Activated naive CD4-positive, alpha-beta T cell treated with anti-CD3 and anti-CD28 coated beads, Interleukin-2, amount 50 U/mL, for 16 hours (primary cell): Measurements from ENCODE around the gene TRMT2A.
"Not testable (repeated sequence)": the region's sequence is repeated elsewhere in the genome, so short reads cannot be mapped to it uniquely, and the experiment has no call there.

Experiments
- DNase-seq: peaks from one replicate; pipeline ENCODE4 v3.0.0-alpha.2; 2020

The TRMT2A gene, protein sequence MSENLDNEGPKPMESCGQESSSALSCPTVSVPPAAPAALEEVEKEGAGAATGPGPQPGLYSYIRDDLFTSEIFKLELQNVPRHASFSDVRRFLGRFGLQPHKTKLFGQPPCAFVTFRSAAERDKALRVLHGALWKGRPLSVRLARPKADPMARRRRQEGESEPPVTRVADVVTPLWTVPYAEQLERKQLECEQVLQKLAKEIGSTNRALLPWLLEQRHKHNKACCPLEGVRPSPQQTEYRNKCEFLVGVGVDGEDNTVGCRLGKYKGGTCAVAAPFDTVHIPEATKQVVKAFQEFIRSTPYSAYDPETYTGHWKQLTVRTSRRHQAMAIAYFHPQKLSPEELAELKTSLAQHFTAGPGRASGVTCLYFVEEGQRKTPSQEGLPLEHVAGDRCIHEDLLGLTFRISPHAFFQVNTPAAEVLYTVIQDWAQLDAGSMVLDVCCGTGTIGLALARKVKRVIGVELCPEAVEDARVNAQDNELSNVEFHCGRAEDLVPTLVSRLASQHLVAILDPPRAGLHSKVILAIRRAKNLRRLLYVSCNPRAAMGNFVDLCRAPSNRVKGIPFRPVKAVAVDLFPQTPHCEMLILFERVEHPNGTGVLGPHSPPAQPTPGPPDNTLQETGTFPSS

DNA sequence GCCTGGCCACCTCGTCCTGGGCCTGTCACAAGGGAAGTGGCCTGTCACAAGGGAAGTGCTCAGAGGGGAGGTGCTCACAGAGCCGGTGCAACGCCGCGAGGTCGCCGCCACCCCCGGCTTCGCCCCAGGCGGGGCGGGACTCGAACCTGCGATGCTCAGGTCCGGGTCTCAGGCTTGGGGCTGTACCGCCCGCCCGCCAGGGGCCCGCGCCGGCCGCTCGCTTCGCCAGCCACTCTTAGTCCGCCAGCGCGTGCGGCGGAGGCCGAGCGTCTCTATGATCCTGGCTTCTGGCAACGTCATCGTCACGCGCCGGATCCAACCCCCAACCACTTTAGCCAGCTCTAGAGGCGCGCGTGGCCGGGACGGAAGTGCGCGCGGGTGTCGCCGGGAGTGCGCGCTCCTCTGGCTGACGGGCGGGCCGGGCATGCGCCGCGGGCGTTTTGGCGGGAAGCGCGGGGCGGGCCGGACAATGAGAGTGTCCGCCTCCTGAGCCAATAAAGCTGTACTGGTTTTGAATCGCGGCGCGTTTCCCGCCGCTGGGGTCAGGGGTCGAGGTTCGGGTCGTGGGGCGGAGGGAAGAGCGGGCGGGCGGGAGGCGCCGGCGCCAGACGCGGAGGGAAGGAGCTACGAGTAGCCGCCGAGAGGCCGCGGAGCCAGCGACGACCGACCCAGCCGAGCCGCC, at the start of gene TRMT2A:
TRMT2A (minus strand) TSS at position 276 of the 682 bp plus-strand sequence. CDS start 320 bp downstream, outside the sequence.
- DNase-seq, result peak; percentile 97

DNA sequence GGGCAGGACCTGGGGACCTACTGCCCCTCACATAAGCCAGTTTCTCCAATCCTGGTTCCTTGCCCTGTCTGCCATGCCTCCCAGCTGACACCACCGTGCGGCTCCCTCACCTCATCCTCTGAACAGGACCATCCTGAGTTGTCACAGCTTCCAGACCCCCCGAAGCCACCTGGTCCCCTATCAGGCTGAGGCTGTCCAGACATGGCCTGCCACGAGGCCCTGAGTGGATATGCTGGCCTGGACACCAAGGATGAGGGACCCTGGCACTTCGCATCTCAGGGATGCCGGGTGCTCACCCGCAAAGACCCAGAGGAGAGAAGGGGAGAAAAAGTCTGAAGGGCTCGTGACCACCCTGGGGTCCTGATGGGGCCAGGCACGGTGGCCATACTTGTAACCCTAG, 49.7 kb upstream of the TRMT2A start:
- DNase-seq, result no peak

DNA sequence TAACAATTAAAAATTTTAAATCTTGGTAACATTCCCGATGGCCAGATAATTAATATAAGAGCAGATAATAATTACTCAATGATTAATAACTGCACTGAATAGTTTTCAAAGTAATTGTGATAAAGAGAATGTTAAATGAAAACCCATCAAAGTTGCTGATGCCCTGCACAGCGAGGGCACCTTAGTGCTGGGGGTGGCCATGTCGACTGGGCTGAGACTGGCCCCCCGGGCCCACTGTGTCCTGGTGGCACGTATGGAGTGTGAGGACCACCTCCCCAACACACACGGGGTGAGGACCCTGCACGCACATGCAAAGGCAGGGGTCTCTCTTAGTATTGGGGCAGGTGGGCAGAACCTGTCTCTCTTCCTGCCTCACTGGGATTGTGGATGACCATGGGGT, 48.9 kb upstream of the TRMT2A start:
- DNase-seq, result no peak

DNA sequence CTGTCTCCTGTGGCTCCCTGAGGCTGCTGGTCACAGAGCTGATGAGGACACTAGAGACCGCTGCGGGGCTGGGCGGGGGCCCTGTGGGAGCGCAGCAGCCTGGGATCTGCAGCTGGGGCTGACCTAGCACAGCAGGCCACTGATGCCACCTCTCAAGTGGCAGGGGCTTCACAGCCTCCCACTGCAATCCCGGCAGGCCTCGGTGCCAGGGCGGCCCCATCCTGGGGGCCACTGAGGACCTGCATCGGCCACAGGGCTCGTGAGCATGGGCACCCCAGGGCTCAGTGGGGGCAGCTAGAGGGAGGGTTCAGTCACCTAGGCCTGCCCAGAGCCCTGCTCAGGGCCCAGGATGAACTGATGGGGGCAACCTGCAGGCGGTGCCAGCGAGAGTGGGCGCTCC, 48.4 kb upstream of the TRMT2A start:
- no peak for DNase-seq

DNA sequence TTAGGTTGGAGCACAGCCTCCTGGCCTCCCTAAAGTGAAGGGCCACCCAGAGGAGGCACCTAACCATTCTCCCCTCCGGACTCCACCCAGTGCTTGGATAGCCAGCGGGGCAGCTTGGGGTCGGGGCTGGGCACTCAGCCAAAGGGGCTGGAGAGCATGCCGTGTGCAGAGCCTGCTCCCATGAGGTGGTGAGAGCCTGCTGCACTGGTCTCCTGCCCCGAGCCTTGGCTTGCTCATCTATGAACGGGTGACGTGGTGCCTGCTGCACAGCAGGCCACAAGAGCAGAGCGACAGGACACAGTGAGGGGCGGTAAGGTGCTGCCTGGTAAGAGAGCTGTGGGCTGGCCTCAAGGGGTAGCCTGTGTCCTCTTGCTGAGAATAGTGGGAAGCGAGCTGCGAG, 47.8 kb upstream of the TRMT2A start:
- no peak for DNase-seq

DNA sequence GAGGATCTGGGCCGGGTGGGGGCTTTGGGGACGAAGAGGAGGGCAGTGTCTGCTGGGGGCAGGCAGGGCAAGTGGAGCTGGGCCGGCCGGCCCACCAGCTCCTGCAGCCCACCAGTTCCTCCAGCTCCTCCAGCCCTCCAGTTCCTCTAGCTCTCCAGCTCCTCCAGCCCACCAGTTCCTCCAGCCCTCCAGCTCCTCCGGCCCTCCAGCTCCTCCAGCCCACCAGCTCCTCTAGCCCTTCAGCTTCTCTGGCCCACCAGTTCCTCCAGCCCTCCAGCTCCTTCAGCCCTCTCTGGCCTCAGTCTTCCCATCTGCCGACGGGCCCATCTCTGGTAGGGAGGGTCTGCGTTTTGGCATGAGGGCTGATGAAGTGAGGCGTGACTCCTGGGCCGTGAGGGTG, 43.0 kb upstream of the TRMT2A start:
- DNase-seq, result no peak

DNA sequence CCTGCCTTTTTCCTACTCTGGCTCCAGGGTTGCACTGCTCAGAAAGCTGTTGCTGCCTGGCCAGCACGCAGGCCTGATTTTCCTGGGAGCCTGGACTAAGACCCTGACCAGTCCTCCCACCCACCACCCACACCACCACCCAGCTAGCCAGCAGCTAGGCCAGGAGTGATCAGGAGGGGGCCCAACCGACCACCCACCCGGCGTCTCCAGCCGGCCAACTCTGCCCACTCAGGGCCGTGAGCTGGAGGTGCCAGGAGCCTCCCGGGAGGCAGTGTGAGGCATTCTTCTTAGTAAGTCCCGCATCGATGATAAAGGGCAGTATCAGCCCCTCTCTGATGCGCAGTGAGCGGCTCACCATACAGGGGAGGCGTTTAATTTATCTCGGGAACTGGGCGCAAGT, 42.5 kb upstream of the TRMT2A start:
- DNase-seq, result not testable (repeated sequence)

DNA sequence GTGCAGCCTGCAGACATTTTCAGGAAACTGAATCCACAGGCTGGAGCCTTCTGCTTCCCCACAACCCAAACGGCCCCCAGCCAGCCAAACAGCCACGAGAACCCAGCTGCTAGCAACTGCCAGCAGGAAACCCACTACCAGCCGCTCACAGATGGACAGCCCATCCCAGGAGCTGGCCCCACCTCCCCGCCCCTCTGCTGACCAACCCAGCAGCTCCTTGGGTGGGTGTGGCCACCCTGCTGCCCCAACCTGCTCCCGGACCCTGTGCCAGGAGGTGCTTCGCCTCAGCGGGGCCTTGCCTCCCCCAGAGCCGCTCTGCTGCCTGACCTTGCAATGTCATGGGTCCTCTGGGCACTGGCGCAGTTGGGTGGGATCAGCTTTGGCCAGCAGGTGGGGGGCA, 42.0 kb upstream of the TRMT2A start:
- no peak for DNase-seq

DNA sequence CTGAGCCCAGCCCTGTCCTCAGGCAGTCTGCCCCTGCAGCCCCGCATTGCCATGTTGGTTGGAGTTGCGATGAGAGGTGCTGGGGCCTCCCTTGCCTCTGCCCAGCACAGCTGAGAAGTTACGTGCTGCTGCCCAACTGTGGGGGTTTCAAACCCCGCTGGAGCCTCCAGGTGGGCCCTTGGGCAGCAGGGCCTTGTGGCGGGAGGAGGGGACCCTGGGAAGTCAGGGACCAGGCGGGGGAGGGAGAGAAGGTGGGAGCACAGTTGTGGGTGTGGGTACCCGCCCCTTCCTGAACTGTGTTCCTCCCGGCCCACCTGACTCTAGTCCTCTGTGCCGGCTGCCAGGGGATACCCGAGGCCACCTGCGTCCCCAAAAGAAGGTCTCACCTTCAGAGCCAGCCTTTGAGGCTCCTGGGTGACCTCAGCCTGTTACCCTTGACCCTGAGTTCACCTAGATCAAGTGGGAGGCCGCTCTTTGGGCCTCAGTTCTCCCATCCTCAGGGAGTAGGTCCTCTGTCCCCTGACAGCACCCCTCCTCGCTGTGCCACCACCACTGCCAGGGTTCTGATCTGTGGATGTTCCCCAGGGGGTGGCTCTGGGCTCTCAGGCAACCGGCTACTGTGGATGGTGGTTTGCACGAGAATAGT, 41.5 kb upstream of the TRMT2A start:
- no peak for DNase-seq

DNA sequence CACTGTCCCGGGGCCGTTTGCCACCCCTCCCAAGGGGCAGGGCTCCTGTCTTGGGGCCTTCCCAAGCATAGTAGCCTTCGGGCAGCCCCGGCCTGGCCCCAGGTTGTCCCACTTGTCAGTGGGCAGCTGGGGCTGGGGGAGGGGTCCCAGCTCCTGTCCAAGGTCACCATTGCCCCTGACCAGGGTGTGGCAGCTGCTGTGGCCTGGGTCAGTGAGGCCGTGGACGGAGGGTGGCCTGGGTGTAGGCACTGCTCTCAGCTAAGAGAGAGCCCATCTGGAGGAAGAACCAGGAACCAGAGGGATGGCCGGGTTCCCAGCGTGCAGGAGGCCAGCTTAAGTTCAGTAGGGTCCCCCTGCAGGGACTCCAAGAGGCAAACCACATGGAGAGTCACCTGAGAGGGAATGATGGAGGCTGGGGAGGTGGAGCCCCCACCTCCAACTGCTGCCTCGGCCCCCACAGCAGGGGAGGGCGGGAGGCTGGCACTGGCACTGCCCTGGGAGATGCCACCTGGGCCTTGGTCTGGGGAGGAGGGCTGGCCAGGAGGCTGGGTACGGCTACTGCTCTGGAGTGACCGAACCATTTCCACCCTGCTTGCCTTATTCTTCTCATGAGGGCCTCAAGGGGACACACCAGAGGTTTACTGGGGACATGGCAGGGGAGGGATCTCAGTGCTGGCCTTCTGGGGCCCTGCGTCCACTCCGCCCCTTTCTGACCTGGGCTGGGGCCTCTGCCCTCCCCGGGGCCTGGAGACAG, 40.6 kb upstream of the TRMT2A start:
- DNase-seq, result no peak

DNA sequence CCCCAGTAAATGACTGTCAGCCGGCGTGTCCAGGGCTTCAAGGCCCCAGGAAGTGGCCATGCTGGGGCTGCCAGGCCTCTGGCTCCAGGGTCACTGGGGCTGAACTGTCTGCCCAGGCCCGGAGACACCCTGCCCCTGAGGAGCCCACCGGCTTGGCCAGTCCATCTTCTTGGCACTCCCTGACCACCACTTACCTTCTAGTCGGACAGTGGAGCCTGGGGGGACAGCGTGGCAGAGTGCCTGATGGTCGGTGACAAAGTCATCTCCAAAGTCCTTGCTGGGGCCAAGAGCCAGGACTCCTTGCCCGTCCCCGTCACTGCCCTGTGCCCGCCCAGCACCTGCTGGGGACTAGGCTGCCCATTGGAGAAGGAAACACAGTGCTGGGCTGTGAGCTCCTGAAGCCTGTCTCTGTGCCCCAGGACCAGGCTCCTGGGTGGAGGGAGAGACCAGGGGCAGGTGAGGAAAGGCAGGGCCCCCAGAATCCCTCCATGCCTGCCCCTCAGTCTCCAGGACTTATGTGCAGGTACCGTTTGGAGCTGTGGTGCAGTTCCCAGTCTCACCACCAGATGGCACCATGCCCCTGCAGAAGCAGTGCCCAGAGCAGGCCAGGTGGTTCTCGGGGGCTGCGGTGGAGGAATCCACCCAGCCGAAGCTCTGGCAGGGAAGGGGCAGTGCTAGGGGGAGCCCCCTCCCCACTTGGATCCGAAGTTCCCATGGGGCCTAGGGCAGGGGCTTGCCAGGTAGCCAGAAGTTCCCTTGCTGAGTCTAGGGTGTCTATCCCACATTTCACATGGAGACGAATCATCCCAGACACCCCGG, 39.8 kb upstream of the TRMT2A start:
- DNase-seq, result peak; percentile 85

DNA sequence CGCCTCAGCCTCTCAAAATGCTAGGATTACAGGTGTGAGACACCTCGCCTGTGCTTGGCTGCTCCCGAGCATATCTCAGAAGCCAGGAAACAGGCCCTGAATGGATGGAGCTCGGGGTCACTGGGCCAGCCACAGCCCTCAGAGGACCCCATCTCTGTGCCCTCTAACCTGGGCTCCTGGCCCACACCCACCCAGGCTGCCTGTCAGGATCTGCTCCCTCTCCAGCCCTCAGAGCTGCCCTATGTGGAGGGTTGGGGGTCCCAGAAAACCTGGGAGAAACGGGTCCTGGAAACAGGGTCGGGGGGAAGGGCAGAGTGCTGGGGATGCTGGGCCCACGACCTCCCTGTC, 39.0 kb upstream of the TRMT2A start:
- no peak for DNase-seq

DNA sequence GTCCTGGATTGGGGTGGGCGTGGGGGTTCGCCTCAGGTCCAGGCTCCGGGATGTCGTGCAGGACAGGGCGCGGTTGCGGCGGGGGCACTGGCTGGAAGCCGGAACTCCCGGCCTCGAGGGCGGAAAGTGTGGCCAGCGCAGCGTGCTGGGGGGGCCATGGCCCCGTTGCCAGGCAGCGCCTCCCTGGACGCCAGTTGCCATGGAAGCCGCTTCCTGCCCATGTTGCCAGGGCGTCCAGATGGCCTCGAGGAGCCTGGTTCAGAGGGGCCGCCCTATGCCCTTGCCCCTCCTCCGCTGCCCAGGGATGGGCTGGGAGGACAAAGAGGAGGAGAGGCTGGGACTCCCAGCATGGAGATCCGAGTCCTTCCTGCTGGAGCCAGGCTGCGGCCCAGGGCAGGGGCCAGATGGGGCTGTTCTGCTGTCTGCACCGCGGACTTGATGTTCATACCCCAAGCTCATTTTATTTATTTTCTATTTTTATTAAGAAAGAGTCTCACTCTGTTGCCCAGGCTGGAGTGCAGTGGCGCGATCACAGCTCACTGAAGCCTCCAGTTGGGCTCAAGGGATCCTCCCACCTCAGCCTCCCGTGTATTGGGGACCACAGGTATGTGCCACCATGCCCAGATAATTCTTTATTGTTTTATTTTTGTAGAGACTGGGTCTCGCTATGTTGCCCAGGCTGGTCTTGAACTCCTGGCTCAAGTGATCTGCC, 38.5 kb upstream of the TRMT2A start:
- no peak for DNase-seq

DNA sequence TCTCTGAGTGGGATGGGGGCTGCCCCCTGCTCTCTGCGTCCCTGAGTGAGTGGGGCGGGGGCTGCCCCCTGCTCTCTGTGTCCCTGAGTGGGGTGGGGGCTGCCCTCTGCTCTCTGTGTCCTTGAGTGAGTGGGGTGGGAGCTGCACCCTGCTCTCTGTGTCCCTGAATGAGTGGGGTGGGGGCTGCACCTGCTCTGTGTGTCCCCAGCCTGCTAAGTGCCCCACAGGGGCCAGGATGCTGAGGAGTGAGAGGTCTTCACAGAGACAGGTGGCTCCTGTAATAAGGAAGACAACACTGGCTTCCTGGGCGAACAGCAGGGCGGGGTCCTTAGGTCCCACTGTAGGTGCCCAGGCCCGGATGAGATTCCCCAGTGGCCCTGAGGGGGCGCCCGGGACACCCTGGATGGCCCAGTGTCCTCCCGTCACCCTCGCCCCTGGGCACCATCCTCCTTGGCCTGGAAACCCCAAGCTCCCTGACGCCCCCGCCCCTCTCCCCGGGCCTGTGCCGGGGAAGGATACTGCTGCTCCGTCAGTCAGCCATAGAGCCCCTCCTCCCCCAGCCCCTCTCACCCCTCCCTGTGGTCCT, 37.7 kb upstream of the TRMT2A start:
- DNase-seq, result no peak

DNA sequence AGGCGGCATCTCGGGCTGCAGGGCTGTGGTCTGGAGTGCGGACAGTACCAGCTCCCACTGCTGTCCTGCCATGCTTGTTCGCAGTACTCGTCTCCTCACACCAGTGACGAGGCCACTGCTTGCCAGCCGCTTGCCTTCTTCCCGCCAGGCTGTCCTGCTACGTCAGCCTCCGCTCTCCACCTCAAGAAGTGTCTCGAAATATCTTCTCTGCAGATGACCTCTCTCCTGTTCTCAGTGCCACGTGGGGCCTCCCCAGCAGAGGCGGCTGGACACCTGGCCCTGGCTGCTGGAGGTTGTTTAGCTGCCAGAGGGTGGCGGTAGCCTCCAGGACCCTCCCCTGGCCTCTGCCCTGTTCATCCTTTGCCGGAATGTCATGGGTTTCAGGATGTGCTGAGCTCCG, 36.9 kb upstream of the TRMT2A start:
- no peak for DNase-seq

DNA sequence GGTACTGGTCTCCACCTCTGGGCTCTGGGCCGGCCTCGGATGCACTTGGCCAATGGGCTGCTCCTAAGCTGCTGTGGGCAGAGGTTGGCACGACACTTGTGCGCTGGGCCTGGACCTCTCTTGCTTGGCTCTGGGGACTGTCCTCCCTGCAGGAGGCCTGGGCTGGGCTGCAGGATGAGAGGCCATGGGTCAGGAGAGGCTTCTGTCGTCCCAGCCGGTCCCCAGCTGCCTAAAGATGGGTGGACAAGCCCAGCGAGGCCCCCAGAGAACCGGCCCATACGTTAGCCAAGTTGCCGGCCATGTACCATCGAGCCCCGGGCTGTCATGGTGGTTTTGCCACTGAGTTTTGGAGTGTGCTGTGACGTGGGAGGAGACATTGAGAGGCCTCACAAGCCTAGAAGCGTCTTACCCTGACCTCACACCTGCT, 35.5 kb upstream of the TRMT2A start:
- no peak for DNase-seq

DNA sequence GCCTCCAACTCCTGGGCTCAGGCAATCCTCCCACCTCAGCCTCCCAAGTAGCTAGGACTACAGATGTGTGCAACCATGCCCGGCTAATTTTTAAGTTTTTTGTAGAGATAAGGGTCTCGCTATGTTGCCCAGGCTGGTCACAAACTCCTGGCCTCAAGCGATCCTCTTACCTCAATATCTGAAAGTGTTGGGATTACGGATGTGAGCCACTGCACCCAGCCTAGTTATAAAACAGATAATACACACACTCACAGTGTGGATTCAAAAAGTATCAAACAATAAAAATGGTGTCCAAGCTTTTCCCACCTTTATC, 34.2 kb upstream of the TRMT2A start:
- no peak for DNase-seq

DNA sequence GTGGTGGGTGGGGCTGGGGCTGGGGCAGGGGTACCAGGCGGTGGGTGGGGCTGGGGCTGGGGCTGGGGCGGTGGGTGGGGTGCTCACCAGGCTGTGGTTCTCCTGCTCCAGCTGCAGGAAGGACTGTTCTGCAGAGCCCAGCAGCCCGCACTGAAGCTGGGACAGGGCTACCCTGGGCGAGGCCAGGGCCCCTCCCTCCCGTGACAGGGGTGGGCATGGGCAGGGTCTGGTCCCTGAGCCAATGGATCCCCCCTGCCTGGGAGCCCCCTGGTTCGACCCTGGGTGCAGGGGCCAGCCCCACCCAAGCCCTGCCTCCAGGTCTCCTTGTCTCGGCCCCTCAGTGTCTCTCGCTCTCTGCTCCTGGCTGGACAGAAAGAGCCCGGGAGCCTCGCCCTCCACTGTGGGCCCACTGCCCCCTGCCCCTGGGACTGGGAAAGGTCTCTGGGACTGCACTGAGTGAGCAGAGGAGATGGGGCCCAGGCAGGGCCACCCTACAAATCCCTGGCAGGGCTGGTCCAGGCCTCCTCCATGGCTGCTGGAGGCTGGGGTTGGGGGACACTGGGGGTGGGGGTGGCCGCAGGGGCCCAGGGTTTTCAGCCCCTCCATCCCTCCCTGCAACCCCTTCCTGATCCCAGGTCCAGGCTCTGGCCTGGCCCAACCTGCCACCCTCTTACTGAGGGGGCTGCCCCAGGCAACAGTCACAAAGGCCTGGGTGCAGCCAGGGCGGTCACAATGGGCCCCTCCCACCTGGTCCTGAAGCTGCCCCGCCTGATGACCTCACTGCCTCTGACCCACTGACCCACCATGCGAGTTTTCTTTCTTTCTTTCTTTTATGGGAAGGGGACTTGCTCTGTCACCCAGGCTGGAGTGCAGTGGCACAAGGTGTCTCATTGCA, 33.6 kb upstream of the TRMT2A start, which contains the start of gene CCDC188:
CCDC188 (minus strand) TSS at position 675 of the 895 bp plus-strand sequence; CDS start at position 606, 69 bp downstream.
- no peak for DNase-seq
